ENCODE results near the gene NEK7. TPM values are rescaled to one million over a fixed set of nuclear protein-coding genes. Genes with fewer than 3 reads are reported as not detected.

Gene NEK7
- total and polyA plus RNA-seq, 7 donors, result 15.2 to 312 (median 171) TPM

GRCh38 chr1:198238121-198238520 lies 81.3 kb downstream of the NEK7 start:
- H3K27ac ChIP-seq, result no peak overlapping the region

GRCh38 chr1:198241553-198241952 lies 84.8 kb downstream of the NEK7 start:
- intact Hi-C loops (cut with DNase I), result no loop called here

More at GRCh38 chr1:198238121-198238520, 81.3 kb downstream of the NEK7 start:
- Histone ChIP-seq H3K4me1 (peaks cover 0 to 21% (median 12%) of the 10 kb centered on the region in 4 donors), H3K9me3 (peaks cover 0 to 3% (median 0%) of the 10 kb centered on the region in 4 donors), H3K27me3 (no peaks in the 10 kb centered on the region), H3K4me3 (no peak overlapping the region), H3K36me3 (peaks cover 0 to 6% (median 3%) of the 10 kb centered on the region in 4 donors)
- TF ChIP-seq POLR2A (IDR thresholded peaks at IDR 0.05) (no peak), CTCF (IDR thresholded peaks at IDR 0.05) (no peak), EP300 (IDR thresholded peaks at IDR 0.05) (no peak), POLR2AphosphoS5 (IDR thresholded peaks at IDR 0.05) (no peak)
- DNase-seq, result no peak
- intact Hi-C loops (cut with DNase I), result no loop called here
- WGBS, 2 donors, result 67 to 90% methylated on average over 2 of the region's 2 CpGs

GRCh38 chr1:198244772-198245171 lies 88.0 kb downstream of the NEK7 start:
- H3K27ac ChIP-seq, result no peak overlapping the region
- no peak overlapping the region for H3K4me3 ChIP-seq
- H3K36me3 ChIP-seq, result no peaks in the 10 kb centered on the region
- DNase-seq, result no peak
- TF ChIP-seq POLR2AphosphoS5 (IDR thresholded peaks at IDR 0.05) (no peak), CTCF (IDR thresholded peaks at IDR 0.05) (no peak), POLR2A (IDR thresholded peaks at IDR 0.05) (no peak), EP300 (IDR thresholded peaks at IDR 0.05) (no peak)
- no peaks in the 10 kb centered on the region for H3K27me3 ChIP-seq
- intact Hi-C loops (cut with DNase I), result no loop called here
- peaks cover 0 to 7% (median 0%) of the 10 kb centered on the region in 4 donors for H3K4me1 ChIP-seq
- H3K9me3 ChIP-seq, result no peaks in the 10 kb centered on the region

More at GRCh38 chr1:198241553-198241952, 84.8 kb downstream of the NEK7 start:
- no peaks in the 10 kb centered on the region for H3K27me3 ChIP-seq
- H3K9me3 ChIP-seq, result no peaks in the 10 kb centered on the region
- no peaks in the 10 kb centered on the region for H3K4me1 ChIP-seq
- no peak for DNase-seq
- no peak overlapping the region for H3K27ac ChIP-seq
- no peak overlapping the region for H3K4me3 ChIP-seq
- WGBS, 2 donors, result 62 to 68% methylated on average over 2 of the region's 2 CpGs
- peaks cover 0 to 3% (median 1%) of the 10 kb centered on the region in 4 donors for H3K36me3 ChIP-seq
- no peak for TF ChIP-seq POLR2A (IDR thresholded peaks at IDR 0.05)
- no peak for TF ChIP-seq EP300 (IDR thresholded peaks at IDR 0.05)
- no peak for TF ChIP-seq POLR2AphosphoS5 (IDR thresholded peaks at IDR 0.05)
- no peak for TF ChIP-seq CTCF (IDR thresholded peaks at IDR 0.05)

GRCh38 chr1:198245379-198245778 lies 88.6 kb downstream of the NEK7 start:
- no peak for DNase-seq
- no peak overlapping the region for H3K27ac ChIP-seq
- no peaks in the 10 kb centered on the region for H3K9me3 ChIP-seq
- no peak overlapping the region for H3K4me3 ChIP-seq
- TF ChIP-seq POLR2AphosphoS5 (IDR thresholded peaks at IDR 0.05) (no peak), CTCF (IDR thresholded peaks at IDR 0.05) (no peak), POLR2A (IDR thresholded peaks at IDR 0.05) (no peak), EP300 (IDR thresholded peaks at IDR 0.05) (no peak)
- intact Hi-C loops (cut with DNase I), result no loop called here
- H3K4me1 ChIP-seq, result peaks cover 0 to 7% (median 0%) of the 10 kb centered on the region in 4 donors
- no peaks in the 10 kb centered on the region for H3K27me3 ChIP-seq
- 94 to 96% methylated on average over 2 of the region's 2 CpGs for WGBS, 2 donors
- H3K36me3 ChIP-seq, result no peaks in the 10 kb centered on the region

GRCh38 chr1:198246337-198246736 lies 89.5 kb downstream of the NEK7 start:
- Histone ChIP-seq H3K27me3 (no peaks in the 10 kb centered on the region), H3K4me1 (peaks cover 0 to 7% (median 0%) of the 10 kb centered on the region in 4 donors), H3K36me3 (no peaks in the 10 kb centered on the region), H3K9me3 (no peaks in the 10 kb centered on the region), H3K4me3 (no peak overlapping the region), H3K27ac (no peak overlapping the region)
- DNase-seq, result no peak
- TF ChIP-seq POLR2AphosphoS5 (IDR thresholded peaks at IDR 0.05), result no peak
- no peak for TF ChIP-seq CTCF (IDR thresholded peaks at IDR 0.05)
- no peak for TF ChIP-seq POLR2A (IDR thresholded peaks at IDR 0.05)
- no peak for TF ChIP-seq EP300 (IDR thresholded peaks at IDR 0.05)
- 97% methylated on average over 7 of the region's 7 CpGs for WGBS, 2 donors
- intact Hi-C loops (cut with DNase I), result no loop called here

All from sigmoid colon (tissue), 7 donors.